Endothelial cell (in vitro differentiated cells): ENCODE results near the gene NTM. TPM values are rescaled to one million over a fixed set of nuclear protein-coding genes. Genes with fewer than 3 reads are reported as not detected.

Experiments used
- DNase-seq: peaks from one replicate; pipeline ENCODE4 v3.0.0; 2021; ENCODE audit warnings: low spot score
- H3K27ac Mint-ChIP-seq: one replicate; pipeline ENCODE4 v1.8.0; 2021; ENCODE audit warnings: mixed read lengths, inconsistent platforms; ENCODE audit not compliant: unreplicated experiment
- H3K27me3 Mint-ChIP-seq: one replicate; pipeline ENCODE4 v1.8.0; 2021; ENCODE audit warnings: mild to moderate bottlenecking, moderate library complexity, mixed read lengths, inconsistent platforms; ENCODE audit not compliant: unreplicated experiment
- H3K36me3 Mint-ChIP-seq: one replicate; pipeline ENCODE4 v1.8.0; 2021; ENCODE audit warnings: mild to moderate bottlenecking, low read depth, mixed read lengths, inconsistent platforms; ENCODE audit not compliant: unreplicated experiment
- H3K4me1 Mint-ChIP-seq: one replicate; pipeline ENCODE4 v1.8.0; 2021; ENCODE audit warnings: mild to moderate bottlenecking, mixed read lengths, inconsistent platforms; ENCODE audit not compliant: unreplicated experiment
- H3K4me3 Mint-ChIP-seq: one replicate; pipeline ENCODE4 v1.8.0; 2021; ENCODE audit warnings: mild to moderate bottlenecking, mixed read lengths, inconsistent platforms; ENCODE audit not compliant: unreplicated experiment
- H3K9me3 Mint-ChIP-seq: one replicate; pipeline ENCODE4 v1.8.0; 2021; ENCODE audit warnings: mixed read lengths, inconsistent platforms; ENCODE audit not compliant: unreplicated experiment
- total RNA-seq: library from RNA; stranded (reverse); fragmentation: NEBNext Ultra II Directional; extraction: Animal tissue kit (Norgen Biotek cat#: 25700); gene quantifications from one replicate; pipeline ENCODE4 v1.2.1, GENCODE V29; 2021; ENCODE audit not compliant: unreplicated experiment
- TF ChIP-seq, protein P1 (sequence below): fragments of 200-600 bp; sonication (generic); IDR thresholded peaks from one replicate; pipeline ENCODE4 v1.5.0; 2021; ENCODE audit warnings: antibody characterized with exemption; ENCODE audit not compliant: unreplicated experiment

The NTM gene
- total RNA-seq, 1 donor from 2014 or later, result 3.6 TPM

DNA sequence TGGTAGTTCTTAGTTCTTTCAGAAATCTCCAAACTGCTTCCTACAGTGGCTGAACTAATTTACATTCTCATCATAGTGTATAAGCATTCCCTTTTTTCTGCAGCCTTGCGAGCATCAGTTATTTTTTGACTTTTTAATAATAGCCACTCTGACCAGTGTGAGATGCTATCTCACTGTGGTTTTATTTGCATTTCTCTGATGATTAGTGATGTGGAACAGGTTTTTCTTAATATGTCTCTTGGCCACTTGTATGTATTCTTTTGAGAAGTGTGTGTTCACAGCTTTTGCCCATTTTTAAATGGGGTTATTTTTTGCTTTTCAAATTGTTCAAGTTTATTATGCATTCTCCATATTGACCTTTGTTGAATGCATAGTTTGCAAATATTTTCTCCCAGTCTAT, 459.3 kb downstream of the NTM start:
- no peak overlapping the region for H3K27ac Mint-ChIP-seq
- H3K27me3 Mint-ChIP-seq, result no peaks in the 10 kb centered on the region

DNA sequence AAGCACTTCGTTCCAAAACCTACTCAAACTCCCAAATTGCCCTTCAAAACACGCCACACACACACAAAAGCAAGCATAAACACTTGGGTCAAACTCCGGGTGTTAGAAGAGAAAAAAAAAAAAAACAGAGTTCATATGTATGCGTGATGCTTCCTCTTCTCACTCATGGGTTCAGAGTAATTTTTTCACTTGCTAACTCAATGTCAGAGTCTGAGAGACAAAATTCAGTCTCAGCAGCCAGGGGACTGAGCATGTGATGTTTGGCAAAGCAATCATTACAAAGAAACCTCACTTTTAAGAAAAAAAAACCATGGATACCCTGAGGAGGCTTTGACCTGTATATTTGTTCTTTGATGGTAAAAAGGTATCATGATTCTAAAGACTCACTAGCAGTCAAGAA, 461.7 kb downstream of the NTM start:
- TF ChIP-seq, protein P1, sequence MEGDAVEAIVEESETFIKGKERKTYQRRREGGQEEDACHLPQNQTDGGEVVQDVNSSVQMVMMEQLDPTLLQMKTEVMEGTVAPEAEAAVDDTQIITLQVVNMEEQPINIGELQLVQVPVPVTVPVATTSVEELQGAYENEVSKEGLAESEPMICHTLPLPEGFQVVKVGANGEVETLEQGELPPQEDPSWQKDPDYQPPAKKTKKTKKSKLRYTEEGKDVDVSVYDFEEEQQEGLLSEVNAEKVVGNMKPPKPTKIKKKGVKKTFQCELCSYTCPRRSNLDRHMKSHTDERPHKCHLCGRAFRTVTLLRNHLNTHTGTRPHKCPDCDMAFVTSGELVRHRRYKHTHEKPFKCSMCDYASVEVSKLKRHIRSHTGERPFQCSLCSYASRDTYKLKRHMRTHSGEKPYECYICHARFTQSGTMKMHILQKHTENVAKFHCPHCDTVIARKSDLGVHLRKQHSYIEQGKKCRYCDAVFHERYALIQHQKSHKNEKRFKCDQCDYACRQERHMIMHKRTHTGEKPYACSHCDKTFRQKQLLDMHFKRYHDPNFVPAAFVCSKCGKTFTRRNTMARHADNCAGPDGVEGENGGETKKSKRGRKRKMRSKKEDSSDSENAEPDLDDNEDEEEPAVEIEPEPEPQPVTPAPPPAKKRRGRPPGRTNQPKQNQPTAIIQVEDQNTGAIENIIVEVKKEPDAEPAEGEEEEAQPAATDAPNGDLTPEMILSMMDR, result no peak
- Mint-ChIP-seq H3K9me3 (no peaks in the 10 kb centered on the region), H3K27ac (no peak overlapping the region), H3K4me3 (no peak overlapping the region), H3K36me3 (no peaks in the 10 kb centered on the region), H3K4me1 (no peaks in the 10 kb centered on the region), H3K27me3 (no peaks in the 10 kb centered on the region)
- DNase-seq, result no peak

More for the DNA sequence above, 459.3 kb downstream of the NTM start:
- H3K4me1 Mint-ChIP-seq, result no peaks in the 10 kb centered on the region
- TF ChIP-seq, protein P1, result no peak
- H3K9me3 Mint-ChIP-seq, result no peaks in the 10 kb centered on the region
- no peaks in the 10 kb centered on the region for H3K36me3 Mint-ChIP-seq
- DNase-seq, result no peak
- H3K4me3 Mint-ChIP-seq, result no peak overlapping the region

DNA sequence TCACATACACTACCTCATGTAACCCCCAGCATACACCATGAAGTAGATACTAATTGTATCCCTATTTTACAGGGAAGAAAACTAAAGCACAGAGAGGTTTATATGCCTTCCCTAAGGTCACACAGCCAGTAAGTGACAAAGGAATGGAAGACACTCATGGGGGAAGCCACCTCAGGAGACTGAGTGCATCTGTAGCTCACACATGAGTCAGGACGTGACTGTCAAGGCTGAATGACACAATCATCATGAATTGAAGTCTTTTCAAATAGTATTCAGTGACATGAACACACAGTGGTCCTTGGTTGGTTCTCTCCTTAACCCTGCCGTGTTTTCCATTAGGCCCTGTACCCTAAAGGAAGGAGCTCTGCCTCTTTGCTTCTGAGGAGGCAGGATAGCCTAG, 463.0 kb downstream of the NTM start:
- H3K36me3 Mint-ChIP-seq, result no peaks in the 10 kb centered on the region

DNA sequence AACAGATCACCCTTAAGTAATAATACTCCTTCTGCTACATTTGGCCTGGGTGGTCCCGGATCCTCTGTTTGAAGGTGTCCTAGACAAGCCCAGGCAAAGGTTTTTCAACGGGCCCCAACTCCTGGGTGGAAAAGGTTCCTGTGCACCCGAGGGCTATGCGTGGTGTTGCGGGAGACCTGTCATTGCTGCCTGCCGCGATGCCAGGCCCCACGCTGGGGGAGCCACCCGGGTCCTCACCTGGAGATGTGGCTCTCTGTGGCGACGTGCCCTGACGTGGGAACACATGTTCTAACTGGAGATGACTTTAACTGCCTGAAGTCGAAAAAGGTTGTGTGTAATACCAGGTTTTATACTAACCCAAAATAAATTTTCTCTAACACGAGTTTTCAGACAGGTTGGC, 467.1 kb downstream of the NTM start:
- Mint-ChIP-seq H3K9me3 (no peaks in the 10 kb centered on the region), H3K4me1 (no peaks in the 10 kb centered on the region), H3K27me3 (no peaks in the 10 kb centered on the region), H3K36me3 (no peaks in the 10 kb centered on the region), H3K4me3 (no peak overlapping the region), H3K27ac (no peak overlapping the region)
- TF ChIP-seq, protein P1, result no peak
- no peak for DNase-seq

More for the DNA sequence above, 463.0 kb downstream of the NTM start:
- TF ChIP-seq, protein P1, result no peak
- Mint-ChIP-seq H3K4me3 (no peak overlapping the region), H3K4me1 (no peaks in the 10 kb centered on the region), H3K27ac (no peak overlapping the region), H3K27me3 (no peaks in the 10 kb centered on the region), H3K9me3 (no peaks in the 10 kb centered on the region)
- no peak for DNase-seq

DNA sequence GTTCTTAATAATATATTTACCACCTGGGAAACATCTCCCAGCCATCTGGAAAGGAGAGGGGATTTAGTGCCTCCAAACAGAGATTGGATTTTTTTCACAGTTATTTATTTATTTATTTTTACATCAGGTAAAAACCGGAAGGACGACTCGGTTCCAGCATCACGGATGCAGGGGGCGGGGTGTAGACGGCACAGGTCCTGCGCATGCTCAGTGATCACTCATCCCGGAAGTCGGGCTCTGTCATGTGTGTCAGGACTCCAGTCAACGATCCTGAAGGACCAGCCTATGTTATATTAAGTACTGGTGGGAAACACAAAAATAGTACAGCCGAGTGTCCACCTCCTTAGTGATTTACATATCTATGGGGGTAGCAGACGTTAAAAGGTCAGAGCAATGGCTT, 467.6 kb downstream of the NTM start:
- Mint-ChIP-seq H3K36me3 (no peaks in the 10 kb centered on the region), H3K27ac (no peak overlapping the region), H3K4me1 (no peaks in the 10 kb centered on the region), H3K9me3 (no peaks in the 10 kb centered on the region), H3K4me3 (no peak overlapping the region), H3K27me3 (no peaks in the 10 kb centered on the region)
- no peak for DNase-seq
- TF ChIP-seq, protein P1, result no peak
